SK-N-SH (cell line): ENCODE data around the gene MDK. TPM values are rescaled to one million over a fixed set of nuclear protein-coding genes. Genes with fewer than 3 reads are reported as not detected.

Experiments
- CTCF ChIA-PET: fragments of 300-600, 350-600 bp; formaldehyde crosslinking; extraction: SDS; loops from one replicate; lab custom pipeline; 2021; lab: Yijun Ruan, JAX
- POLR2A ChIA-PET: fragments of 350-600 bp; sonication (Branson Sonifier 250); formaldehyde crosslinking; extraction: SDS; loops from one replicate; lab custom pipeline; 2020; ENCODE audit warnings: antibody characterized with exemption, inconsistent platforms; lab: Yijun Ruan, JAX
- DNase-seq: peaks from one replicate; pipeline ENCODE4 v3.0.0; 2012
- H2AFZ ChIP-seq: fragments of 200-600 bp; sonication (generic); 2 replicates; pipeline ENCODE4 v1.8.1; 2016; ENCODE audit warnings: antibody characterized with exemption, mild to moderate bottlenecking, low read depth
- H3F3A ChIP-seq: fragments of 200-600 bp; sonication (generic); replicated peaks from 2 replicates; pipeline ENCODE3; 2016; ENCODE audit warnings: antibody characterized with exemption, mild to moderate bottlenecking; ENCODE audit not compliant: insufficient read depth
- H3K27ac ChIP-seq, 2 experiments: fragments of 200-500 bp in 1 of 2; fragments of 200-600 bp in 1 of 2; sonication (Bioruptor generic) in 1 of 2; sonication (generic), shearing (Covaris generic) in 1 of 2; 2 replicates each; pipeline versions ENCODE4 v1.5.1 to v1.6.1; 2014 to 2016; ENCODE audit warnings: low read depth in 2 of 2, inconsistent platforms in 1 of 2, low read length in 1 of 2, mild to moderate bottlenecking in 1 of 2, mixed read lengths in 1 of 2
- H3K27me3 ChIP-seq: fragments of 200-600 bp; sonication (generic), shearing (Covaris generic); 2 replicates; pipeline ENCODE4 v1.6.1; 2016; ENCODE audit warnings: mixed run types; ENCODE audit not compliant: insufficient read depth
- H3K36me3 ChIP-seq, 2 experiments: fragments of 200-500 bp in 1 of 2; fragments of 200-600 bp in 1 of 2; sonication (Bioruptor generic) in 1 of 2; sonication (generic) in 1 of 2; replicated peaks in 1 of 2; 2 replicates each; pipeline versions ENCODE3 to v1.5.1; 2014 to 2016; ENCODE audit warnings: low read length in 1 of 2, mild to moderate bottlenecking in 1 of 2; ENCODE audit not compliant: insufficient read depth in 2 of 2, control insufficient read depth in 1 of 2
- H3K4me1 ChIP-seq, 2 experiments: fragments of 200-500 bp in 1 of 2; fragments of 200-600 bp in 1 of 2; sonication (Bioruptor generic) in 1 of 2; sonication (generic), shearing (Covaris generic) in 1 of 2; 2 replicates each; pipeline versions ENCODE4 v1.5.1 to v1.6.1; 2014 to 2016; ENCODE audit warnings: low read depth in 1 of 2, low read length in 1 of 2, mixed run types in 1 of 2; ENCODE audit not compliant: insufficient read depth in 2 of 2, control insufficient read depth in 1 of 2
- H3K4me2 ChIP-seq: fragments of 200-600 bp; sonication (generic), shearing (Covaris generic); 2 replicates; pipeline ENCODE4 v1.6.1; 2017; ENCODE audit warnings: mixed run types
- H3K4me3 ChIP-seq, 2 experiments: fragments of 200-500 bp in 1 of 2; fragments of 200-600 bp in 1 of 2; sonication (Bioruptor generic) in 1 of 2; sonication (generic), shearing (Covaris generic) in 1 of 2; 2 replicates each; pipeline versions ENCODE4 v1.5.1 to v1.8.1; 2014 to 2016; ENCODE audit warnings: low read depth in 2 of 2, inconsistent platforms in 1 of 2, low read length in 1 of 2, mild to moderate bottlenecking in 1 of 2, mixed read lengths in 1 of 2, moderate library complexity in 1 of 2
- H3K79me2 ChIP-seq: fragments of 200-600 bp; sonication (generic); 2 replicates; pipeline ENCODE4 v1.8.1; 2017; ENCODE audit warnings: mild to moderate bottlenecking; ENCODE audit not compliant: insufficient read depth
- H3K9ac ChIP-seq: fragments of 200-600 bp; sonication (generic); 2 replicates; pipeline ENCODE4 v1.6.1; 2017; ENCODE audit warnings: mixed run types
- H3K9me2 ChIP-seq: fragments of 200-600 bp; sonication (generic); 2 replicates; pipeline ENCODE4 v1.6.1; 2017; ENCODE audit warnings: mixed run types
- H3K9me3 ChIP-seq: fragments of 200-600 bp; sonication (generic); 2 replicates; pipeline ENCODE4 v1.6.1; 2017; ENCODE audit warnings: mixed run types, mild to moderate bottlenecking, moderate library complexity
- H4K20me1 ChIP-seq: fragments of 200-600 bp; sonication (generic); 2 replicates; pipeline ENCODE4 v1.6.1; 2017; ENCODE audit warnings: mild to moderate bottlenecking, mixed run types; ENCODE audit not compliant: insufficient read depth
- CHD2 ChIP-seq: fragments of 150-350 bp; IDR thresholded peaks from 2 replicates; pipeline ENCODE4 v1.6.1; 2018; ENCODE audit warnings: low read length; ENCODE audit not compliant: partially characterized antibody
- CTCF ChIP-seq: fragments of 200-600 bp; sonication (generic); IDR thresholded peaks from 2 replicates; pipeline ENCODE4 v1.6.1; 2017; ENCODE audit warnings: antibody characterized with exemption, mild to moderate bottlenecking, moderate library complexity
- EZH2phosphoT487 ChIP-seq: fragments of 200-600 bp; sonication (generic); IDR thresholded peaks from 2 replicates; pipeline ENCODE4 v1.6.1; 2017; ENCODE audit warnings: low read depth, mixed run types, mild to moderate bottlenecking, antibody characterized with exemption, moderate library complexity, borderline replicate concordance
- FOSL2 ChIP-seq: IDR thresholded peaks from 2 replicates; pipeline ENCODE4 v1.4.0; 2012; ENCODE audit warnings: low read depth, mild to moderate bottlenecking, moderate library complexity, borderline replicate concordance
- GABPA ChIP-seq: IDR thresholded peaks from 2 replicates; pipeline ENCODE4 v1.4.0; 2012; ENCODE audit warnings: low read depth, mild to moderate bottlenecking
- RXRA ChIP-seq: IDR thresholded peaks from 2 replicates; pipeline ENCODE4 v1.4.0; 2012; ENCODE audit warnings: low read depth, mild to moderate bottlenecking, borderline replicate concordance
- WGBS: methylation state at CpG from one replicate; pipeline ENCODE4 v1.1.6; 2017; ENCODE audit warnings: low lambda C conversion rate; 5-methylcytosine and 5-hydroxymethylcytosine counted together
- polyA plus RNA-seq, 3 experiments: library from polyadenylated mRNA; depleted of rRNA; stranded (reverse); fragments of >200 nt; gene quantifications; 2 replicates each; pipeline ENCODE4 v1.2.3, GENCODE V29; 2012

MDK gene
- polyA plus RNA-seq, 1 of the 3 experiments (the other 2 are of a cell fraction): 2,395 TPM

GRCh38 chr11:46353698-46354097 is 27.8 kb upstream of the MDK start (continued):
- no peak for TF ChIP-seq CTCF
- TF ChIP-seq, all 33 proteins: peak for 0

- Histone ChIP-seq H3K27ac (no peak overlapping the region), H3K36me3 (peaks cover 2 to 3% of the 10 kb centered on the region in 2 experiments), H4K20me1 (peaks cover 10% of the 10 kb centered on the region; the same call in 1 of the 2 replicates), H3K9me3 (no peaks in the 10 kb centered on the region), H3F3A (no peaks in the 10 kb centered on the region), H2AFZ (no peak overlapping the region), H3K79me2 (peaks cover 85% of the 10 kb centered on the region), H3K9ac (no peak overlapping the region), H3K27me3 (no peaks in the 10 kb centered on the region), H3K4me2 (no peak overlapping the region), H3K4me1 (peaks cover 13 to 14% of the 10 kb centered on the region in 2 experiments; a peak in 3 of 4 replicates), H3K9me2 (no peaks in the 10 kb centered on the region), H3K4me3 (no peak overlapping the region)
- ChIA-PET POLR2A (no interaction called here), CTCF (interaction anchor here (0.9 to 18.0 kb wide), 5 partner anchors 7 to 41 kb away, joined by 3 to 423 read pairs (median 3); partner anchors contain the start of gene DGKZ)
- TF ChIP-seq EZH2phosphoT487: no peak
- TF ChIP-seq FOSL2: no peak
- TF ChIP-seq RXRA: no peak
- 94% methylated on average over 6 of the region's 7 CpGs for WGBS
- DNase-seq: no peak
Observed at GRCh38 chr11:46356924-46357482, 24.5 kb upstream of the MDK start.

- H3K27ac ChIP-seq: no peak overlapping the region
- no peak for DNase-seq
- no peak overlapping the region for H3K4me3 ChIP-seq
- no peak overlapping the region for H2AFZ ChIP-seq
- TF ChIP-seq GABPA: no peak
- no peak for TF ChIP-seq CHD2
- H4K20me1 ChIP-seq: peaks cover 6% of the 10 kb centered on the region; the same call in 1 of the 2 replicates
- no peak overlapping the region for H3K4me2 ChIP-seq
- no peaks in the 10 kb centered on the region for H3F3A ChIP-seq
- H3K9ac ChIP-seq: no peak overlapping the region
- no peaks in the 10 kb centered on the region for H3K9me2 ChIP-seq
- peaks cover 2 to 3% of the 10 kb centered on the region in 2 experiments for H3K36me3 ChIP-seq
- peaks cover 17 to 18% of the 10 kb centered on the region in 2 experiments; a peak in 3 of 4 replicates for H3K4me1 ChIP-seq
- H3K9me3 ChIP-seq: no peaks in the 10 kb centered on the region
- peaks cover 85% of the 10 kb centered on the region for H3K79me2 ChIP-seq
- ChIA-PET CTCF (interaction anchor here (0.9 to 18.0 kb wide), 5 partner anchors 7 to 32 kb away, joined by 3 to 423 read pairs (median 7); partner anchors contain the start of gene DGKZ), POLR2A (no interaction called here)
- no peaks in the 10 kb centered on the region for H3K27me3 ChIP-seq
- 97% methylated on average over 10 of the region's 11 CpGs for WGBS
Observed at GRCh38 chr11:46357483-46357936, 24.0 kb upstream of the MDK start.
